K562 (cell line): ENCODE data around the gene ADAT1. TPM values are rescaled to one million over a fixed set of nuclear protein-coding genes. Genes with fewer than 3 reads are reported as not detected.

Experiments
- CTBP1 ChIP-seq: fragments of 450-650 bp; IDR thresholded peaks from 2 replicates; pipeline ENCODE4 v1.6.1; 2016; ENCODE audit warnings: borderline replicate concordance
- HIVEP1 ChIP-seq: fragments of 250-450 bp; sonication (Bioruptor Pico); IDR thresholded peaks from 2 replicates; pipeline ENCODE4 v1.4.0; 2020; ENCODE audit warnings: mild to moderate bottlenecking
- HMG20B ChIP-seq: fragments of 250-450 bp; sonication (Bioruptor Pico); IDR thresholded peaks from 2 replicates; pipeline ENCODE4 v1.5.0; 2021; ENCODE audit warnings: mild to moderate bottlenecking
- NONO ChIP-seq, 2 experiments: fragments of 200-400 bp in 1 of 2; fragments of 450-650 bp in 1 of 2; formaldehyde crosslinking in 1 of 2; IDR thresholded peaks; 2 replicates each; pipeline ENCODE4 v1.6.1; 2017; ENCODE audit warnings: low read depth in 2 of 2, mild to moderate bottlenecking in 2 of 2, moderate library complexity in 2 of 2, low read length in 1 of 2
- PHTF2 ChIP-seq: fragments of 250-450 bp; sonication (Bioruptor Pico); IDR thresholded peaks from 2 replicates; pipeline ENCODE4 v1.5.0; 2021; ENCODE audit warnings: mild to moderate bottlenecking
- SIX5 ChIP-seq, 2 experiments: IDR thresholded peaks; 2 replicates each; pipeline ENCODE4 v1.6.1; 2011; ENCODE audit warnings: low read length in 2 of 2, borderline replicate concordance in 1 of 2, low read depth in 1 of 2, mild to moderate bottlenecking in 1 of 2, moderate library complexity in 1 of 2; ENCODE audit not compliant: insufficient read depth in 1 of 2
- SNIP1 ChIP-seq: fragments of 450-650 bp; IDR thresholded peaks from 2 replicates; pipeline ENCODE4 v1.7.1; 2017; ENCODE audit warnings: low read depth, mild to moderate bottlenecking
- TEAD2 ChIP-seq: fragments of 450-650 bp; IDR thresholded peaks from 2 replicates; pipeline ENCODE4 v1.6.1; 2016; ENCODE audit warnings: missing genetic modification characterization, control low read depth, missing compliant biosample characterization
- ZNF282 ChIP-seq: sonication (generic); formaldehyde crosslinking; IDR thresholded peaks from 2 replicates; pipeline ENCODE4 v1.8.1; 2023; ENCODE audit warnings: missing genetic modification reagents
- ZNF589 ChIP-seq: fragments of 200-800 bp; sonication (Bioruptor generic); IDR thresholded peaks from 2 replicates; pipeline ENCODE4 v1.6.1; 2016; ENCODE audit warnings: low read depth, missing genetic modification characterization, missing compliant biosample characterization
- ZNF609 ChIP-seq: sonication (generic); formaldehyde crosslinking; IDR thresholded peaks from 2 replicates; pipeline ENCODE4 v1.8.1; 2023; ENCODE audit warnings: missing genetic modification reagents, mild to moderate bottlenecking, borderline replicate concordance
- ZNF766 ChIP-seq: fragments of 200-800 bp; sonication (Bioruptor generic); conservative IDR thresholded peaks from 2 replicates; pipeline ENCODE4 v1.6.1; 2016; ENCODE audit warnings: missing genetic modification characterization, missing compliant biosample characterization
- polyA plus RNA-seq, 8 experiments: library from polyadenylated mRNA; depleted of rRNA in 4 of 8; stranded (reverse) in 5 of 8; unstranded in 3 of 8; fragments of >200 nt; fragmentation: Nextera tagmentation in 2 of 8; fragmentation: Illumina TruSeq in 1 of 8; extraction: Ambion mirVana in 2 of 8; extraction: Trizol in 1 of 8; gene quantifications; 2 replicates each; pipeline versions ENCODE4 v1.2.1 to v1.2.3, GENCODE V29; 2011 to 2014; ENCODE audit warnings: inconsistent platforms in 1 of 8, missing spikeins in 1 of 8
- total RNA-seq, 7 experiments: library from RNA; depleted of rRNA in 6 of 7; stranded (reverse); fragments of >200 nt in 6 of 7; fragmentation: Illumina TruSeq in 2 of 7; extraction: Trizol in 2 of 7; gene quantifications; 2 replicates each; pipeline versions ENCODE4 v1.2.1 to v1.2.3, GENCODE V29; 2011 to 2021; ENCODE audit warnings: low replicate concordance in 1 of 7
- TF ChIP-seq, protein P1 (sequence below): fragments of 200-600 bp; sonication (generic); IDR thresholded peaks from one replicate; pipeline ENCODE4 v1.6.1; 2012; ENCODE audit warnings: mild to moderate bottlenecking, low read depth, low read length, inconsistent platforms

Gene ADAT1
- total and polyA plus RNA-seq, 9 of the 15 experiments (the other 6 are each of a cell fraction or from before 2014, with no cell fraction given) = 16.0 to 36.7 (median 28.2) TPM

- TF ChIP-seq ZNF609 (CRISPR knock-in tag) (no peak), NONO (IDR thresholded peaks at IDR 0.05; ENCODE audit: low read depth in 2 of 2, low read length in 1 of 2) (no peak), HMG20B (CRISPR knock-in tag) (no peak), ZNF282 (no peak), SIX5 (IDR thresholded peaks at IDR 0.05; ENCODE audit: borderline replicate concordance in 1 of 2, insufficient read depth in 1 of 2, low read depth in 1 of 2, low read length in 2 of 2) (no peak), CTBP1 (no peak; the same call in 1 of the 2 replicates), TEAD2 (no peak), HIVEP1 (CRISPR knock-in tag) (no peak), SNIP1 (0 out of 2 replicates have a peak, but pooled peaks have one; percentile 17), ZNF766 (CRISPR knock-in tag) (no peak), ZNF589 (CRISPR knock-in tag) (no peak), PHTF2 (CRISPR knock-in tag) (no peak)
- TF ChIP-seq, protein P1, sequence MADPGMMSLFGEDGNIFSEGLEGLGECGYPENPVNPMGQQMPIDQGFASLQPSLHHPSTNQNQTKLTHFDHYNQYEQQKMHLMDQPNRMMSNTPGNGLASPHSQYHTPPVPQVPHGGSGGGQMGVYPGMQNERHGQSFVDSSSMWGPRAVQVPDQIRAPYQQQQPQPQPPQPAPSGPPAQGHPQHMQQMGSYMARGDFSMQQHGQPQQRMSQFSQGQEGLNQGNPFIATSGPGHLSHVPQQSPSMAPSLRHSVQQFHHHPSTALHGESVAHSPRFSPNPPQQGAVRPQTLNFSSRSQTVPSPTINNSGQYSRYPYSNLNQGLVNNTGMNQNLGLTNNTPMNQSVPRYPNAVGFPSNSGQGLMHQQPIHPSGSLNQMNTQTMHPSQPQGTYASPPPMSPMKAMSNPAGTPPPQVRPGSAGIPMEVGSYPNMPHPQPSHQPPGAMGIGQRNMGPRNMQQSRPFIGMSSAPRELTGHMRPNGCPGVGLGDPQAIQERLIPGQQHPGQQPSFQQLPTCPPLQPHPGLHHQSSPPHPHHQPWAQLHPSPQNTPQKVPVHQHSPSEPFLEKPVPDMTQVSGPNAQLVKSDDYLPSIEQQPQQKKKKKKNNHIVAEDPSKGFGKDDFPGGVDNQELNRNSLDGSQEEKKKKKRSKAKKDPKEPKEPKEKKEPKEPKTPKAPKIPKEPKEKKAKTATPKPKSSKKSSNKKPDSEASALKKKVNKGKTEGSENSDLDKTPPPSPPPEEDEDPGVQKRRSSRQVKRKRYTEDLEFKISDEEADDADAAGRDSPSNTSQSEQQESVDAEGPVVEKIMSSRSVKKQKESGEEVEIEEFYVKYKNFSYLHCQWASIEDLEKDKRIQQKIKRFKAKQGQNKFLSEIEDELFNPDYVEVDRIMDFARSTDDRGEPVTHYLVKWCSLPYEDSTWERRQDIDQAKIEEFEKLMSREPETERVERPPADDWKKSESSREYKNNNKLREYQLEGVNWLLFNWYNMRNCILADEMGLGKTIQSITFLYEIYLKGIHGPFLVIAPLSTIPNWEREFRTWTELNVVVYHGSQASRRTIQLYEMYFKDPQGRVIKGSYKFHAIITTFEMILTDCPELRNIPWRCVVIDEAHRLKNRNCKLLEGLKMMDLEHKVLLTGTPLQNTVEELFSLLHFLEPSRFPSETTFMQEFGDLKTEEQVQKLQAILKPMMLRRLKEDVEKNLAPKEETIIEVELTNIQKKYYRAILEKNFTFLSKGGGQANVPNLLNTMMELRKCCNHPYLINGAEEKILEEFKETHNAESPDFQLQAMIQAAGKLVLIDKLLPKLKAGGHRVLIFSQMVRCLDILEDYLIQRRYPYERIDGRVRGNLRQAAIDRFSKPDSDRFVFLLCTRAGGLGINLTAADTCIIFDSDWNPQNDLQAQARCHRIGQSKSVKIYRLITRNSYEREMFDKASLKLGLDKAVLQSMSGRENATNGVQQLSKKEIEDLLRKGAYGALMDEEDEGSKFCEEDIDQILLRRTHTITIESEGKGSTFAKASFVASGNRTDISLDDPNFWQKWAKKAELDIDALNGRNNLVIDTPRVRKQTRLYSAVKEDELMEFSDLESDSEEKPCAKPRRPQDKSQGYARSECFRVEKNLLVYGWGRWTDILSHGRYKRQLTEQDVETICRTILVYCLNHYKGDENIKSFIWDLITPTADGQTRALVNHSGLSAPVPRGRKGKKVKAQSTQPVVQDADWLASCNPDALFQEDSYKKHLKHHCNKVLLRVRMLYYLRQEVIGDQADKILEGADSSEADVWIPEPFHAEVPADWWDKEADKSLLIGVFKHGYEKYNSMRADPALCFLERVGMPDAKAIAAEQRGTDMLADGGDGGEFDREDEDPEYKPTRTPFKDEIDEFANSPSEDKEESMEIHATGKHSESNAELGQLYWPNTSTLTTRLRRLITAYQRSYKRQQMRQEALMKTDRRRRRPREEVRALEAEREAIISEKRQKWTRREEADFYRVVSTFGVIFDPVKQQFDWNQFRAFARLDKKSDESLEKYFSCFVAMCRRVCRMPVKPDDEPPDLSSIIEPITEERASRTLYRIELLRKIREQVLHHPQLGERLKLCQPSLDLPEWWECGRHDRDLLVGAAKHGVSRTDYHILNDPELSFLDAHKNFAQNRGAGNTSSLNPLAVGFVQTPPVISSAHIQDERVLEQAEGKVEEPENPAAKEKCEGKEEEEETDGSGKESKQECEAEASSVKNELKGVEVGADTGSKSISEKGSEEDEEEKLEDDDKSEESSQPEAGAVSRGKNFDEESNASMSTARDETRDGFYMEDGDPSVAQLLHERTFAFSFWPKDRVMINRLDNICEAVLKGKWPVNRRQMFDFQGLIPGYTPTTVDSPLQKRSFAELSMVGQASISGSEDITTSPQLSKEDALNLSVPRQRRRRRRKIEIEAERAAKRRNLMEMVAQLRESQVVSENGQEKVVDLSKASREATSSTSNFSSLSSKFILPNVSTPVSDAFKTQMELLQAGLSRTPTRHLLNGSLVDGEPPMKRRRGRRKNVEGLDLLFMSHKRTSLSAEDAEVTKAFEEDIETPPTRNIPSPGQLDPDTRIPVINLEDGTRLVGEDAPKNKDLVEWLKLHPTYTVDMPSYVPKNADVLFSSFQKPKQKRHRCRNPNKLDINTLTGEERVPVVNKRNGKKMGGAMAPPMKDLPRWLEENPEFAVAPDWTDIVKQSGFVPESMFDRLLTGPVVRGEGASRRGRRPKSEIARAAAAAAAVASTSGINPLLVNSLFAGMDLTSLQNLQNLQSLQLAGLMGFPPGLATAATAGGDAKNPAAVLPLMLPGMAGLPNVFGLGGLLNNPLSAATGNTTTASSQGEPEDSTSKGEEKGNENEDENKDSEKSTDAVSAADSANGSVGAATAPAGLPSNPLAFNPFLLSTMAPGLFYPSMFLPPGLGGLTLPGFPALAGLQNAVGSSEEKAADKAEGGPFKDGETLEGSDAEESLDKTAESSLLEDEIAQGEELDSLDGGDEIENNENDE = no peak
Observed at GRCh38 chr16:75621170-75621477, 2.0 kb downstream of the ADAT1 start (continued).
